NCI-H446 treated with DMSO at 0.1 percent for 48 hours (cell line): ENCODE data around the gene PPAN.

Experiments used
- DNase-seq: peaks from one replicate; lab custom pipeline; 2025; lab: John Stamatoyannopoulos, UW

PPAN gene

DNA sequence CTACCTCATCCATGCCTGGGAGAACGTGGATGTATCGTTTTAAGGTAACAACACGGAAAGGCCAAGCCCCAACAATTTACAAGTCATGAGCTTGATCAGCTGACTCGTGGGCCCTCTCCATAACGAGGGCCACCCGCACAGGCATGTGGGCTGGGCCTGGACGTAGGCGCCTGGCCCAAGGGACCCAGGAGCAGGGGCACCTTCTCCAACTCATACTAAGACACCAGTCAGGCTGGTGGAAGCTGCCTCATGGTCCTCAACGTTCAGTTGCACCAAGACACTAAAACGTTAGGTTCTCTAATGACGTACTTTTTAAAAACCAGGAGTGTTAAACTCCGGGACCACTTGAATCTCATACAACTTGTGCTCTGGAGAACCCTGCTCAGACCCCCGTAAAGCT lies 35.3 kb downstream of the PPAN start:
- DNase-seq: no peak

DNA sequence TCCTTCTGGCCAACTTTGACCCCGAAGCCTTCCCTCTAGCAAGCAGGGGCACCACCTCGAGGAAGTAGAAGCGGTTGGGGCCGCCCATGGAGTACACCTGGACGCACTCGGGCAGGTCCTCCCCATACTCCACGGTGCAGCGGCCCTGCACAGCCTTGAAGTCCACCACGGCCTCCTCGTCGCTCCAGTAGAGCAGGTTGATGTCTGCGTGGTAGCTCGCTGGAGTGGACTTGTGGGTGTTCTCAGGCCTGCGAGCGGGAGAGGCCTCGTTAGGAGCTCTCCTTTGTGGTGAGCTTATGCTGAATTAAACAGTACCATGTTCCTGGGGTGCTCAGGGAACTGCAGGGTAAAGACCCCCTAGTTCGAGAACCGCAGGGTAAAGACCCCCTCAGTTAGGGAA lies 35.8 kb downstream of the PPAN start:
- DNase-seq: no peak

DNA sequence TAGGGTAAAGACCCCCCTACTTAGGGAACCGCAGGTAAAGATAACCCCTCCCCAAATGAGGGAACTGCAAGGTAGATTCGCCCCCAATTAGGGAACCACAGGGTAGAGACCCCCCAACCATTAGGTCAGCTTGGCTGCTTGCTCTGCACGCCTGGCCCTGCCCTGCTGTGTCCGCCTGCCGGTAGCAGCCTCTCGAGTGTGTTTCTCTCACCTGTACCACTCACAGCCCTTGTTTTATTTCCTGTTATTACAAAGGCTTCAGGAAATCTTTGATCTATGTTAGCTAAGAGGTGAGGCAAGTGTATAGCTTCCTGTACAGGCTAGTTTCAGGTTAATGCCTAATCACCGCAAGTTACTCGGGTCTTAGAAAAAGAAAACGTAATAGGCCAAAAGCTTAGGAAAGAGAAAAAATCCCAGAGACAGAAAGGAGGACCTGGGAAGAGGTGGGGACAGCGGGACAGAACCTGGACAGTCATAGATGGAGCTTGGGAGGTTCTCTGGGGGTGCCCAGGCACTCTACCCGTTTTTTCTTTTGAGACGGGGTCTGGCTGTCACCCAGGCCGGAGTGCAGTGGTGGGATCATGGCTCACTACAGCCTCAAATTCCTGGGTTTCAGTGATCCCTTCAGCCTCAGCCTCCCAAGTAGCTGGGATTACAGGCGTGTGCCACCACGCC lies 36.7 kb downstream of the PPAN start:
- no peak for DNase-seq

DNA sequence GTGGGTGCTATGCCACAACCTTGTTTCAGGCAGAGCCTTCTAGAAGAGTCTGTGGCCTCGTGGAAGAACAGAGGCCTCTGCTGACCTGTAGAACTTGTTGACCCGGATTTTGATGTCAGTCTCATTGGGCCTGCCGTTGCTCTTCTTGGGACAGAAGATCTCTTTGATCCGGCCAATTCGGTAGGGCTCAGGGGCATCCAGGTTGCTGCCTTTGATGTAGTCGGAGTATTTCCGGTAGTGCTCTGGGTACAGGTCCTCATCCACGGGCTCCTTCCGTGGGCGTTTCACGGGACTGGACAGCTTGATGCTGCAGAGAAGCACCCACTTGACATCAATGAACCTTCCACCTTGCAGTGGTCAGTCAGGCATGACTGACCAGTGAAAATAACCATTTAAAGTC lies 37.5 kb downstream of the PPAN start:
- DNase-seq: no peak

DNA sequence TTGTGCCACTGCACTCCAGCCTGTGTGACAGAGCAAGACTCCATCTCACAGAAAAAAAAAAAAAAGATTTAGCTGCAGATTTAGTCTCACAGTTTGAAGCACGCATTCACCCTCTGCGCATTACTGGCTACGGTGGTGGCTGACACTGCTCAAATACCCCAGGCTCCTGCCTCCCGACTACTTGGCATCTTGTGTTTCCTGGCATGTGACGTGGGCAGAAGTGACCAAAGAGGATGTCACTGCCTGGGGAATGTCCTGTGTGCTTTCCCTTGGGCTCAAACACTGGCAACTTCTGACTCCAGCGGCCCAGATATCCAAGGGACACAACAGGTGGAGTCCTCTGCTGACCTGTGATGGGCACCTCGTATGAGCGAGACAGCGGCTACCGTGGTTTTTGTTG lies 38.2 kb downstream of the PPAN start:
- DNase-seq: no peak

DNA sequence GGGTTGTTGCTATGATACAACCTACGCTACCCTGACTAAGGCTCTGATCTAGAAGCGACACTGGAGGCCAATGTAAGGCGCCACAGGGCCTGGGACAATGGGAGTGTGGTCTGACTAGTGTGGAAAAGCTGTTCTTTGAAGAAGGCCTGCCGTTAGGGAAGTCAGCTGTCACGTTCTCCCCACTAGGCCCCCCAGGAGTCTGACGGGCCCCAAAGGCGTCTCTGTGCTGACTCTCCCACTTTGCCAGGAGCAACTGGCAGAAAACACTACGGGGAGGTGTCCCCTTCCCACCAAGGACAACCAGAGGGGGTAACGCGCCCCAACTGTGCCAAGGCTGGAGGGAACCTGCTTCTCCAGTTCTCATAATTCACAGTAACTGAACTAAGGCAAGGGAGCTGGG lies 38.9 kb downstream of the PPAN start:
- DNase-seq: no peak

DNA sequence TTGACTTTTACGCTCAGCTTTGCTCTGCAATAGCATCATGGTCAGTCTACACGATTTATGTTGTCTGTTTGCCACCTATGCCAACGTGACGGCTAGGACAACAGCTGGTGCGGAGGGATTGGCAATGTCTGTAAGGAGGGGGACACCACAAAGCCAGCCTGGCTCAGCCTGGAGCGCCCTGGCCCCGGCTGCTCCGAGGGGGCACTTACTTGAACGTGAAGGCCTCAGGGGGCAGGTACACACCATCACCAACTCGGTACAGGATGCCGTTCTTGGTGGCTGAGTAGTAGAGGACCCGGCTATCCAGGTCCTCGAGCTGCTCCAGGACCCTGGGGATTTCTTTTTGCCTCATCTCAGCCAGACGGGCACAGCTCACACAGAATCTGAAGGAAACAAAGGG lies 40.0 kb downstream of the PPAN start:
- DNase-seq: no peak

DNA sequence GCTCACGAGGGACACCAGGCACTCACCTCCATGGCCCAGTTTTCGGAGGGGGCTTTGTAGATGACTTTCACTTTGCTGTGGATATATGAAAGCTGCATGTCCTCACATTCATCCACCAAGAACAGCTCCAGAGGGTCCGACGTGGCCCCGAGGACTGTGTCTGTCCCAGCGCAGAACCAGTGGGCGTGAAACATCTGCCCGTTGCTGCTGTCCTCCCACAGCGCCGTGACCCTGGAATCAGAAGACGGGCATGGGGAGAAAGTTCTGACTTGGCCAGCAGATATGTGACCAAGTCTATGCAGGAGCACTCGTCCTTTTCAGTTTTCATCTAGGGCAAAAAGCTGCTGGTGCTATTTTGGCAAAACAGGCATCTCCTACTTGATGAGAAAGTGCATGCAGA lies 43.3 kb downstream of the PPAN start:
- no peak for DNase-seq

DNA sequence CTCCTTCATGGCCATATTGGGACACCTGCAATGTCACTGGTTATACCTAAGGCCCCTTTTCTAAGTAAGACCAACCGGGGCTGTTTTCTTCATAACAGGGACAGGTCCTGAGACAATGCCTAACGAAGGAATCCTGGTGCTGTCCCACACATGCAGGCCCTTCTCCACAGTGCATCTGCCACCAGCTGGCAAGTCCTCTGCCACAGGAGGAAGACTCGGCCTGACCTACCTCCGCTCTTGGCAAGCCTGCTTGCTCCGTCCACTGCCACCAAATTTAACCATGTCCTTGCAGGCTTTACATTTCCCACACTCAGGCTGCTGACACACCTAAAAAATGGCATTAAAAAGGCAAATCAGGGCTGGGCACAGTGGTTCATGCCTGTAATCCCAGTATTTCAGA lies 45.4 kb downstream of the PPAN start:
- DNase-seq: no peak

DNA sequence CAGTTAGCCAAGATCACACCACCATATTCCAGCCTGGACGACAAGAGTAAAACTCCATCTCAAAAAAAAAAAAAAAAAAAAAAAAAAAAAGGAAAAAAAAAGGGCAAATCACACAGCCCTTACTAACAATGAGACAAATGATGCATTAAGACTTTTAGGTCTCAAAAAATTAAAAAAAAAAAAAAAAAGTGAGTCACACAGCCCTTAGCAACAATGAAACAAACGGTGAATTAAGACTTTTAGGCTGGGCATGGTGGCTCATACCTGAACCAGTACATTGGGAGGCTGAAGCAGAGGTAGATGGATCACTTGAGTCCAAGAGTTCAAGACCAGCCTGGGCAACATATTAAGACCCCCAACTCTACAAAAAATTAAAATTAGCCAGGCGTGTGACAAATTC lies 45.9 kb downstream of the PPAN start:
- no peak for DNase-seq

DNA sequence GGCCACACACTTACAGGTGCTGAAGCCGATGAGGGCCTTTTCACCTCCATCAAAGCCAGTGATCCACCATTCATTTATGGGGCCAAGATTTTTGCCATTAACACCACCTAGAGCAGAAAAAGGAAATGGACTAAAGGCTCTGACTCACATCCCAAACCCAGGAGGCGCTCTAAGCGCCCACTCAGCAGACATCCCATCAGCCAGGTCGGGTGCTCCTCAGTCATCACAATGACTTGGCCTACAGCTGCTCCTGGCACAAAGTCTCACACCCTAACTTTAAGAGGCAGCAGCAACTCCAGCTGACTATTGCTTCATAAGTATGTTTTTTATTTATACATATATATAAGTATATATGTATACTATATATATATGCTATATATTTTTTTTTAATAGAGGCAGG lies 49.7 kb downstream of the PPAN start:
- no peak for DNase-seq

DNA sequence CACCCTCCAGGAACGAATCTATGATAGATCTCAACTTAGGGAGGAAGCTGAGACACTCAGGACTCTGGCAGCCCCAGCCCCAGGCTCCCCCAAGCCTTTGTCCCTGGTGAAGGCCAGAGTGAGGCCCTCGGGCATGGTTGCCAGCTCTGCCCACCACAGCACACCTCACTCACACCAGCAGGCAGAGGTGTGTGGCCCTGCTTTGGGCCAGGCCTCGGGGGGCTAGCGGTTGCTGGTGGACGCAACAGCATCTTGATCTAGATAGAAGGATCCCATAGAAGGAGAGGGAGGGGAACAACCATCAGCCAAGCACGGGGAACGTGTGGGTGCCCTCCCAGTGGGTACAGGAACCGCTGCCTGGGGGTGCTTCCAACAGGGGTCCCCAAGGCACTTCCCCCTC lies 51.9 kb downstream of the PPAN start:
- DNase-seq: no peak

DNA sequence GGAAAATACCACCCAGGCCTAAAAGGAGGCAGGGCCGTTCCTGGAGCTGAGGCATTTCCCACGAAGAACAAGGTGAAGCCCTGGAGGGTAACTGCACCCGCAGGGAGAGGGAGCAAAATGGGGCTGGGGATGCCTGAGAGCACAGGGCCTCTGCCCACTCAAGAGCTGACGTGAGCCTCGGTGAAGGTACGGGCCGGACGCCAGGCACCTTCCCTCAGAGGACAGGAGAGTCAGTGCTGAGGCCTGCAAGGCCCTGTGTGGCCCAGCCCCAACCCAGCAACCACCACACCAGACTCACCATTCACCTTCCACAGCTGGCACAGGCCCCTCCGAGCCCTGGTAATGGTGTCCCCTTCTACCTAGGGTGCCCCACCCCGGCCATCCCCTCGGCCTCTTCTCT lies 52.3 kb downstream of the PPAN start:
- no peak for DNase-seq

DNA sequence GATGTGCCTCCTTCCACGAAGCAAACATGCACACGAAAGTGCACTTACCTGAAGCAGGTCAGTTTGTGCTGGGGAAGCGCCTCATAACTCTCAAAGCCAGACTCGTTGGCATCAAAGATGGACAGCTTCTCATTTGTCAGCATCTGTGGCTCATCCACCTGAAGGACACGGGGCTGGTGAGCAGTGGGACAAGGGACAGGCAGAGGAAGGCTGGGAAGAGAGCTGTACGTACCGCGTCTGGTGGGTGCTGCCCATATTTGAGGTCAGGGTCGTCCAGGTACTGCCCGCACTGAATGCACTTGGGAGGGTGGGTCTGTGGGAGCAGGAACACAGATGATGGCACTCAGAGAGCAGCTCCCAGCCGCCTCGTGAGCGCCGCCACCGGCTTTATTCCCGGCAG lies 53.4 kb downstream of the PPAN start:
- DNase-seq: no peak
